Activated B cell treated with CpG ODN at 0.5 μM for 24 hours (primary cell): ENCODE results near the gene PGM2. TPM values are rescaled to one million over a fixed set of nuclear protein-coding genes. Genes with fewer than 3 reads are reported as not detected.

Source experiments
- ATAC-seq: fragments of 200-7000 bp; cut with Tn5 transposase; one replicate; pipeline ENCODE4 v1.10.0; 2021; ENCODE audit warnings: low read depth, mild to moderate bottlenecking, moderate library complexity
- CTCF ChIA-PET: fragments of 350-600 bp; sonication (Branson Sonifier 250); formaldehyde crosslinking; loops from one replicate; lab custom pipeline; 2021; ENCODE audit warnings: antibody characterized with exemption; lab: Charles Lee
- POLR2A ChIA-PET: fragments of 350-600 bp; sonication (Branson Sonifier 250); formaldehyde crosslinking; loops from one replicate; lab custom pipeline; 2021; ENCODE audit warnings: antibody characterized with exemption; lab: Charles Lee
- DNase-seq: peaks from one replicate; pipeline ENCODE4 v3.0.0; 2022
- H3K27ac Mint-ChIP-seq: one replicate; pipeline ENCODE4 v1.8.0; 2020; ENCODE audit warnings: mixed read lengths
- H3K27me3 Mint-ChIP-seq: one replicate; pipeline ENCODE4 v1.8.0; 2021; ENCODE audit warnings: mixed read lengths
- H3K36me3 Mint-ChIP-seq: one replicate; pipeline ENCODE4 v1.8.0; 2021; ENCODE audit warnings: low read depth, mixed read lengths
- H3K4me1 Mint-ChIP-seq: one replicate; pipeline ENCODE4 v1.8.0; 2021; ENCODE audit warnings: mixed read lengths
- H3K4me3 Mint-ChIP-seq: one replicate; pipeline ENCODE4 v1.8.0; 2020; ENCODE audit warnings: mild to moderate bottlenecking, mixed read lengths
- H3K9me3 Mint-ChIP-seq: one replicate; pipeline ENCODE4 v1.8.0; 2020; ENCODE audit warnings: mixed read lengths
- intact Hi-C: fragments of 100-400 bp; cut with micrococcal nuclease; formaldehyde crosslinking; loops from one replicate; pipeline ENCODE4 v1.15.1; 2024
- total RNA-seq: library from RNA; stranded (reverse); gene quantifications from 2 replicates; pipeline ENCODE4 v1.2.3, GENCODE V29; 2022
- TF ChIP-seq, protein P1 (sequence below): fragments of 200-600 bp; IDR thresholded peaks from one replicate; pipeline ENCODE4 v1.8.0; 2022; ENCODE audit warnings: antibody characterized with exemption, mild to moderate bottlenecking

Gene PGM2
- total RNA-seq, 1 donor from 2014 or later, result 26.4 TPM

GRCh38 chr4:37902738-37903693 is 76.5 kb downstream of the PGM2 start:
- no peak for ATAC-seq
- no peaks in the 10 kb centered on the region for H3K9me3 Mint-ChIP-seq
- no peaks in the 10 kb centered on the region for H3K27me3 Mint-ChIP-seq
- DNase-seq, result no peak
- intact Hi-C loops, result no loop called here
- H3K4me3 Mint-ChIP-seq, result no peak overlapping the region
- no peak overlapping the region for H3K27ac Mint-ChIP-seq
- TF ChIP-seq, protein P1, sequence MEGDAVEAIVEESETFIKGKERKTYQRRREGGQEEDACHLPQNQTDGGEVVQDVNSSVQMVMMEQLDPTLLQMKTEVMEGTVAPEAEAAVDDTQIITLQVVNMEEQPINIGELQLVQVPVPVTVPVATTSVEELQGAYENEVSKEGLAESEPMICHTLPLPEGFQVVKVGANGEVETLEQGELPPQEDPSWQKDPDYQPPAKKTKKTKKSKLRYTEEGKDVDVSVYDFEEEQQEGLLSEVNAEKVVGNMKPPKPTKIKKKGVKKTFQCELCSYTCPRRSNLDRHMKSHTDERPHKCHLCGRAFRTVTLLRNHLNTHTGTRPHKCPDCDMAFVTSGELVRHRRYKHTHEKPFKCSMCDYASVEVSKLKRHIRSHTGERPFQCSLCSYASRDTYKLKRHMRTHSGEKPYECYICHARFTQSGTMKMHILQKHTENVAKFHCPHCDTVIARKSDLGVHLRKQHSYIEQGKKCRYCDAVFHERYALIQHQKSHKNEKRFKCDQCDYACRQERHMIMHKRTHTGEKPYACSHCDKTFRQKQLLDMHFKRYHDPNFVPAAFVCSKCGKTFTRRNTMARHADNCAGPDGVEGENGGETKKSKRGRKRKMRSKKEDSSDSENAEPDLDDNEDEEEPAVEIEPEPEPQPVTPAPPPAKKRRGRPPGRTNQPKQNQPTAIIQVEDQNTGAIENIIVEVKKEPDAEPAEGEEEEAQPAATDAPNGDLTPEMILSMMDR, result no peak
- H3K36me3 Mint-ChIP-seq, result peaks cover 62% of the 10 kb centered on the region
- ChIA-PET CTCF (interaction anchor here (1.3 kb wide), 1 partner anchor 68 kb away, joined by 3 read pairs; no protein-coding TSS in a partner anchor), POLR2A (no interaction called here)
- H3K4me1 Mint-ChIP-seq, result peaks cover 31% of the 10 kb centered on the region

GRCh38 chr4:37903901-37904300 is 77.4 kb downstream of the PGM2 start:
- ChIA-PET CTCF (interaction anchor here (1.3 kb wide), 1 partner anchor 67 kb away, joined by 3 read pairs; no protein-coding TSS in a partner anchor), POLR2A (no interaction called here)
- Mint-ChIP-seq H3K27ac (no peak overlapping the region), H3K4me1 (peaks cover 22% of the 10 kb centered on the region), H3K9me3 (no peaks in the 10 kb centered on the region), H3K36me3 (peaks cover 68% of the 10 kb centered on the region), H3K4me3 (no peak overlapping the region), H3K27me3 (no peaks in the 10 kb centered on the region)
- intact Hi-C loops, result no loop called here
- no peak for DNase-seq
- no peak for ATAC-seq
- TF ChIP-seq, protein P1, result no peak

DNA sequence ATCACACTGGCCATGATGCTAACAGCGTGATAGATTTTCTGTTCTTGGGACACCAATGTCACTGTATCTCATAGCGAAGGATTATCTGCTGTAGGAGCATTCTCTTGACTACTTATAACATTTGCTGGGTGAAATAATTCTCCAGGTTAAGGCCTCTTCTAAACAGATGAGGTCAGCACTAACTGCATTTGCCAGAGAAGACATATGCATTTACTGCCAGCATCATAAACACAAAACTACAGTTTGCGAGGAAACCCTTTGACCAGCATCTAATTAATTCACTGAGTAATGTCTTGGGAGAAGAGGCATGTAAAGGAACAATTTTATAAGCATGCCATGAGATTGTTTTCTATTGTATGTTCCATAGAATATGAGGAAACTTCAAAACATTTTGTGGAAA is 78.3 kb downstream of the PGM2 start:
- peaks cover 66% of the 10 kb centered on the region for H3K36me3 Mint-ChIP-seq
- POLR2A ChIA-PET, result no interaction called here
- ATAC-seq (no peak), DNase-seq (no peak)
- no peaks in the 10 kb centered on the region for H3K9me3 Mint-ChIP-seq
- TF ChIP-seq, protein P1, result no peak
- H3K4me1 Mint-ChIP-seq, result peaks cover 17% of the 10 kb centered on the region
- no peak overlapping the region for H3K4me3 Mint-ChIP-seq
- no peak overlapping the region for H3K27ac Mint-ChIP-seq
- CTCF ChIA-PET, result no interaction called here
- no peaks in the 10 kb centered on the region for H3K27me3 Mint-ChIP-seq
- intact Hi-C loops, result no loop called here

- ChIA-PET CTCF (no interaction called here), POLR2A (no interaction called here)
- no peaks in the 10 kb centered on the region for H3K9me3 Mint-ChIP-seq
- H3K36me3 Mint-ChIP-seq, result peaks cover 60% of the 10 kb centered on the region
- DNase-seq (no peak), ATAC-seq (no peak)
- TF ChIP-seq, protein P1, result no peak
- intact Hi-C loops, result loop anchor here (2.0 kb wide), 1 partner anchor 13 kb away; no protein-coding TSS in a partner anchor
- no peak overlapping the region for H3K4me3 Mint-ChIP-seq
- peaks cover 11% of the 10 kb centered on the region for H3K4me1 Mint-ChIP-seq
- H3K27ac Mint-ChIP-seq, result no peak overlapping the region
- no peaks in the 10 kb centered on the region for H3K27me3 Mint-ChIP-seq
Measured at GRCh38 chr4:37905533-37906169, 79.2 kb downstream of the PGM2 start.
